Activated T-cell treated with anti-CD3 and anti-CD28 coated beads for 48 hours (primary cell): ENCODE measurements around the gene ADD2.
"Not testable (repeated sequence)": the region's sequence is repeated elsewhere in the genome, so short reads cannot be mapped to it uniquely, and the experiment has no call there.

ENCODE experiments used
- DNase-seq: peaks from one replicate; pipeline ENCODE4 v3.0.0-alpha.2; 2020; ENCODE audit warnings: low read depth

ADD2 gene

DNA sequence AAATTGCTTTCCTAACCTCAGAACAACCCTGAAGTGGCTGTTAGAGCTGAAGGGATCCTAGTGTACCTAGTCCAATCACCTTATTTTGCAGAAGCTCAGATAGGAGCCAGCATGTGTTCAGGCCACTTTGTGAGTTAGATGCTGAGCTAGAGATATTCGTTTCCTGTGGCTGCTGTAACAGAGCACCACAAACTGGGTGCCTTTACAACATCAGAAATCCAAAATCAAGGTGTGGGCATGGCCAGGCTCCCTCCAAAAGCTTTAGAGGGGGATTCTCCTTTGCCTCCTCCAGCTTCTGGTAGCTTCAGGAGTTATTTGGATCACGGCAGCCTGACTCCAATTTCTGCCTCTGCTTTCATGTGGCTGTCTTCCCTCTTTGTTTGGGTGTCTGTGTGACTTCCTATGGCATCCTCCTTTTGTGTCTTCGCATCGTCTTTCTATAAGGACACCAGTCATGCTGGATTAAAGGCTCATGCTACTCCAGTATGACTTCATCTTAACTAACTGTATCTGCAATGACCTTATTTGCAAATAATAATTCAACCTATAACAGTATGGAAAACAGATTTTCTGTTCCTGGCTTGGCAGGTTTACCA lies 128.1 kb downstream of the ADD2 start:
- no peak for DNase-seq

DNA sequence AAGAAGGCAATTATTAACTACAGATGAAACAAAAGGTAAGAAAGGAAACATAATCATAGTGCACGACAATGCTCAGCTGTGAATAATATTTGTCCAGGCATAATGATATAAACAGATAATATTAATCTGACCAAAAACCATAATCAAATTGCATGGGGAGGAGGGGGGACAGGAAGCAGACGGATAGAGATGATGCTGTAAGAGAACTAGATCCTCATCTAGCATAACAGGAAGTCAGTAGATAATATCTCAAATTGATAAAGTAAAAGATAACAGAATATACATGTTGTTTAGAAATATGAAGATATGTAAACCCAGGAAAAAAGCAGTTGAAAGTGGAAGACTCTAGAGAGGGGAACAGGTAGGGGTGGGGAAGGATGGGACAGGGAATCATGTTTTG lies 129.4 kb downstream of the ADD2 start:
- no peak for DNase-seq

DNA sequence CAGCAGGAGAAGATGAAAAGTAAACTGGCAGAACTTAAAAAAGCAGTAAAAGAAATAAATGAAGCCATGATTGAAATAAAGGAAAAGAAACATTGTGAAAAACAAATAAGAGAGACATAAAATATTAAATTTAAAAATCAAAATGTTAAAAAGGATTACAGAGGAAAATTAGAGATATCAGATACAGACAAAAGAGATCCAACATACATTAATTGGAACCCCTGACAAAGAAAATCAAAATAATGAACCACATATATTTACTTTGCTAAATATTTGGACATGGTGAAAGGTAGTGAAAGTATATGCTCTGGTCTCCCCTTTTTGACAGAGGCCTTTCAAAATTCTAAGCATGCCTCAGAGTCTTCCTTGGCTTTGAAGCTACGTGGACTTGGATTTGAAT lies 134.5 kb downstream of the ADD2 start:
- DNase-seq, result no peak

DNA sequence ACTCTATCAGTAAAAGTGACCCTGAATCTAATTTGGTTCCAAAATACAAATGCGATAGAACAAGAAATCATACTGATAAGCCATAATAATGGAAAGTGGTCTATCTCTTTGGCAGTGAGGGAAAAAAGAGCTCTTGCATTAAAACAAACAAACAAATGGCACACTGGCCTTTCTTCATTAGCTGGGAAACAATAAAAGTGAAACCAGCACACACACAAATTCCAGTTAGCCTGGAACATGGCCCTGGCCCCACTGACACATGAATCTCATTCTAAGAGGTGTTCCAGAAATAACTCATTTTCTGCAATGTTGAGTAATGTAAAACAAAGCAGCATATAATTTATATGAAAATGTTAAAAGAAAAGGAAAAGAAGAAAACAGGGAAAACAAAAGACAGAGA lies 135.0 kb downstream of the ADD2 start:
- DNase-seq, result no peak

DNA sequence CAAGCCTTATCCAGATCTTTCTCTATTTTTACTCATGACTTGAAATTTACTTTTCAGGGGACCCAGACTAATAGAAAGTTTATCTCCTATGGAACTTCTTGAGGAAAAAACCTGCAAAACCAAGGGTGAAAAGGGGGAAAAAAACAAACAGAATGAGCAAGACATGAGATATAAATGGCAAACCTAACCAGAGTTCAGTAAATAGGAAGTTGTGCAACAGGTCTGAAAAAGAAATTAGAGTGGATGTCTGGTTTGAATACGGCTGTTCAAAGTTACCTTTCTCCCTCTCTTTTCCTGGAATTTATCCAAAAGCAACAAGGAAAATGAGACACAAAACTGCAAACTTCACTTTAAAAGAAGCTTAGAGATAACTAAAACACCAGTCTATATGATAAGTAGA lies 135.6 kb downstream of the ADD2 start:
- no peak for DNase-seq

DNA sequence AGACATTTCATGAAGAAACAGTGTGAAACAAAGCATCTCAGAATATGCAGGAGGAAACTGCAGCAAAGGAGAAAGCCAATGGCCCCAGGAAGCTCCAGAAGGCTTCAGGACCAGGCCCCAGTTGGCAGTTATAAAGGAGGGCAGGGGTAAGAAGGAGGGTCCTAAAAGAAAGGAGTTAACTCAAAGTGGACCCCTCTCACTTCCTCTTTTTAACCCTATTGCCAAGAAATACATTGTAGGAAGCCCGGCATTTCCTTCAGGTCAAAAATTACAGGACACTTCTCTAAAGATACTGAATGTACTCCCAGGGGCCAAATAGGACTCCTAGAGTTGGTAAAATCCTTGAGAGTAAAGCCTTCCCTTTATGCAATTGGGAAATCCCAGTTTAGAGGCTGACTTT lies 137.2 kb downstream of the ADD2 start:
- no peak for DNase-seq

DNA sequence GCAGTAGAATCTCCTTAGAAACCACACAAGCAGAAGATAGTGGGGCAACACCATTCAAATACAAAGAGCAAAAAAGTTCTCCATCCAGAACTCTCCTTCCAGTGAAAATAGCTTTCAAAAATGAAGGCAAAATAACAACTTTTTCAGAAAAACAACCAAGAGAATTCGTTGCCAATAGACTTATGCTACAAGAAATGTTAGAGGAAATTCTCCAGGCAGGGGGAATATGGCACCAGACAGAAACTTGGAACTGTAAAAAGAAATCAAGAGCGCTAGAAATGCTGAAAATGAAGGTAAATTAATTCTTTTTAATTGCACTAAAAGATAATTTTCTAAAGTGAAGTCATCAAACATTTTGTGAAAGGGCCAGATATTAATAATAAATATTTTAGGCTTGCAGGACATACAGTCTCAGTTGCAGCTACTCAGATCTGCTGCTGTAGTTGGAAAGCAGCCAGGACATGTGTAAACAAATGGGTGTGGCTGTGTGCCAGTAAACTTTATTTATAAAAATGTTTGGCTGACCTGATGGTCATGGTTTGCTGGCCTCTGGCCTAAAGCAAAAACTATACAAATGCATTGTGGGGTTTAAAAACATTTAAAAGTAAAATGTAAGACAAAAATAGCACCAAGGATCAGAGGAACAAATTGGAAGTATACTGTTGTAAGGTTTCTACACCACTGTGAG lies 140.6 kb downstream of the ADD2 start:
- DNase-seq, result no peak

DNA sequence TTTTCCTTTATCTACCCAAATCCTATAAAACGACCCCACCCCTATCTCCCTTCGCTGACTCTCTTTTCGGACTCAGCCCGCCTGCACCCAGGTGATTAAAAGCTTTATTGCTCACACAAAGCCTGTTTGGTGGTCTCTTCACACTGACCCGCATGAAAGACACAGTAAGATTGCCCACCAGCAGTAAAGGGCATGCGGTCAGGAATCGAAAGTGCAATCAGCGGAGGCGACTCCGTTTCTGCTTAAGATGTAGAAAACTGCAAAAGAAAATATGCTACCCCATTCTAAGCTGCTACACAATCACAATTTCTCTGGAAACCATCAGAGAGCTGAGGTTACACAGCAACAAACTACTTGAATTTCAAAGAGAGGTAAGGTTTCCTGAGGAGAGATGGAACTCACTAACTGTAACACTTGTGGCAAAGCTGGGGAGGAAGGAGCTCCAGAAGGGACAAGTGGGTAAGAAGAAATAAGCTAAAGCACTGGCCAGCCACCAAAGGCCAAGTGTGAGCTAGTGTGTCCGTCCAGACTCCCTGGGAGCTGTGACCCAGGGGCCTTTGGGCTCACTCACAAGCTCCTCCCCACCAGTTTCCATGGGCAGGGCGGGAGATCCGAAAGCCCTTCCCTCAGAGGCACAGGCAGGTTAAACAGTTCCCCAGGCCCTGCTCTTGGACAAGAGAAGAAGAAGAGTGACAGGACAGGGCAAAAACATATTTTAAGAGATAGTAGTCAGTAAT lies 141.6 kb downstream of the ADD2 start:
- no peak for DNase-seq

DNA sequence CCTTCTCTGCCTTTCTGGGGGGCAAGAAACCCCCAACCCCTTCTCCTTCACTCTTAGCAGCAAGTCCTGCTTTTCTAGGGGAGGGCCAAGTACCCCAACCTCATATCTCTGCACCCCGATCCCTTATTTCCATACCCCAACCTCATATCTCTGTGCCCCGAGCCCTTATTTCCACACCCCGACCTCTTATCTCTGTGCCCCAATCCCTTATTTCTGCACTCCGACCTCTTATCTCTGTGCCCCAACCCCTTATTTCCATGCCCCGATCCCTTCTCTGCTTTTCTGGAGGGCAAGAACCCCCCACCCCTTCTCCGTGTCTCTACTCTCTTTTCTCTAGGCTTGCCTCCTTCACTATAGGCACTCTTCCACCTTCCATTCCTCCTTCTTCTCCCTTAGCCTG lies 146.5 kb downstream of the ADD2 start:
- not testable (repeated sequence) for DNase-seq

DNA sequence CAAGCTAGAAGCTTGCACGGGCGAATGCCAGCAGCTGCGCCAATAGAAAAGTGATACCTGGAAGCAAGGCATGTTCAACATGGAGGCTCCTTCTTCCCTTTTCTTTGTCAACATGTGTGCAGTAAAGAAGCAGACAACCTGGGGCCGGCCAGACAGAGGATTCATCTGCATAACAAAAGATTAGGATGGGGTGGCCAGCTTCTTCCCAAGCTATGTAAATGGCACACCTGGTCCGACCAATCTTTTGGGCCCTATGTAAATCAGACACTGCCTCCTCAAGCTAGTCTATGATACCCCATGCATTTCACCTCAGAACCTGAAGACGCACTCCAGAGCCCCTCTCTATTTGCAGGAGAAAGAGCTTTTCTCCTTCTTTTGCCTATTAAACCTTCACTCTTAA lies 148.0 kb downstream of the ADD2 start:
- DNase-seq, result no peak

DNA sequence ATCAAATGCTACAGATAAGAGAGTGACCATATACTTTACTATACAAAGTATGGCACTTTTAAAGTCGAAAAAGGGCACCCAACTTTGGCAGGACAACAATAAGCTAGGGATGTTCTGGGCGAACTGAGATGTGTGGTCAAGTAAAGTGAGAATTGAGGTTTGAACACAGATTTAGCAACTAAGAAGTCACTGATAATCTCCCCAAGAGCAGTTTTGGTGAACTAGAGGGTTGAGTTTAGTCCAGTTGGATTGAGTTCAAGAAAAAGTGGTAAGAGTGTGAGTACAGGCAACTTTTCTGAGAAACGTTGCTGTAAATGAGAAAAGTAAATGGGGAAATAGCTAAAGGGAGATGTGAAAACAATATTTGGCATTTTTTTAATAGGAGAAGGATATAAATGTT lies 148.8 kb downstream of the ADD2 start:
- DNase-seq, result no peak

DNA sequence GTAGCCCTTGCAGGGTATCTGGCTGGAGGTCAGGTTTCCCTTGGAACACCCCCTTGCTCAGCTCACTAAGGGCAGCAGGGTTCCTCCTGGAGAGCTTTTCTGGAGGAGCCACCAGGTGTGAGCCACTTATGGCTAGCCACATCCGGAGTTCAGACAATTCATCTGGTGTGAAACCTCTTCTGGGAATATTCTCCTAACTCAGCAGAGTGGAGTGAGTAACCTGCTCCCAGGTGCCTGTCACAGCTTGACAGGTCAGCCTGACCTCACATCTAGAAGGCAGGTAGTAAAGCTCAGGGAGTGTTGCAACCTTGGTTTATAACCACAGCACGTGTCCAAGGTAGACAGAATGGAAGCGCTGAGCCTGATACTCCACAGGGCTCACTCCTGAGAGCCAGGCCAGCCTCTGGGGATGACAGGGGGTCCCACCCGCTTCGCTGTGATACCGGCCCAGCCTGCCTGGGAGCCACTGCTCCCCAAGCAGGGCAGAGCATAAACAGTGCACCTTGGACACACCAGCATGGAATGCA lies 151.8 kb downstream of the ADD2 start:
- no peak for DNase-seq

DNA sequence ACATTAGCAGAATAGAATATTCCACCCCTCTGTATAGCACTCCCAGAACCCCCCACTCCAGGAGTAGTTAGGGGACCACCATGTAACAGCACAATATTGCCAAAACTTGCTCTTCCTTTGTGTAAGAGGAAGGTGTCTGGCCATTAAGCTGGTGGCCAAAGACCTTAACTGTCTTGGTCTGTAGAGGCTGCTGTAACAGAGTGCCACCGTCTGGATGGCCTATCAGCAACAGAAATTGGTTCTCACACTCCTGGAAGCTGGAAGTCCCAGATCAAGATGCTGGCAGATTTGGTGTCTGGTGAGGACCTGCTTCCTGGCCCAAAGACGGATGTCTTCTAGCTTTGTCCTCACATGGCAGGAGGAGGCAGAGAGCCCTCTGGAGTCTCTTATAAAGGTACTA lies 152.8 kb downstream of the ADD2 start:
- no peak for DNase-seq

DNA sequence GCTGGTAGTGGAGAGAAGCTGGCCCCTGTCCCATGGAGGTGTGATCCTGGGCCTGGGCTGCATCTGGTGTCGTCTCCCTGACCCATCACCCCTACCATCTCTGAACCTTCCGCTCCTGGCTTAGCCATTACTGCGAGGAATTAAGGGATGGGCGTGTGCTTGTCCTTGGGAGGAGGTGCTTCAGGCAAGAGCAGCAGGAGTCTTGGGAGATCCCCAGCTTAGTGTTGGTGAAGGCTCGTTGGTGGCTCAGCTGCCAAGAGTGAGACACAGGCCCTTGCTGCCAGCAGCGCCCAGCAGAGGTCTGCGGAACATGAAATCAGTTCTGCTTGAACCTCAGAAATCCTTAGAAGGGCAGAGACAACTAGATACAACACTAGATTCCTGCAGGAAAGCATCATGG lies 154.5 kb downstream of the ADD2 start:
- no peak for DNase-seq

DNA sequence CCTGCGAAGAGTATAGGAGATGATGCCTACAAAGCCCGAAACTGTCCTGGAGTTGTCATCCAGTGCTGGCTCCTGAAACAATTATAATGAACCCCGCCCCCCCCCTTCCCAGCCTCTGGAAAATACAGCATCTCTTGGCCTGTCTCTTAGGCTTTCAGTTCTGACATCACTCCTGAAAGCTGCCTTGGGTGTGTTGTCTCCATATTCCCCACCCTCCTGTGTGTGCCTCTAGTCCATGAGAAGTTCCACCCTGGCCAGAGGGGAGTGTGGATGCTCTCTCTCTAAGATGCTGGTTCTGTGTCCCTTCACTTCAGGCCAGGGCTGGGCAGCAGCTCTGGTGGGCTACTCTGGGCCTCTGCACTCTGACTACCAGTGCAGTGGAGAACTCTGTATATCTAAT lies 155.4 kb downstream of the ADD2 start:
- DNase-seq, result no peak

DNA sequence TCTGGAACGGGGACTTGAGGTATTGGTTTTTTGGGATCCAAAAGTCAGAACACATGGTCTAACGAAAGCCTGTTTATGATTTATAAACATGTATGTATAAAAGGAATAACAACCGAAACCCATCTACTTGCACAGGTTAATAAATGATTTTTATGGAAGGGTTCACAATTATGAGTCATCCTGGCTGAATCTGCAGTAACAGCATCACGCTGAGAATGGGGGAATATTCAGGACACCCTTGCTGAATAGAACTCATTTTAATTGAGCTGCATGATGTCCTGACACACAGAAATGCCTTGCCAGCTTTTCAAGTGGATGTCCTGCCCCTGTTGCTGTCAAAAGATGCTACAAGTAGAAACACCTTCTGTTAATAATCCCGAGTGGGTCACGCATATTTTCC lies 159.6 kb downstream of the ADD2 start:
- DNase-seq, result no peak

DNA sequence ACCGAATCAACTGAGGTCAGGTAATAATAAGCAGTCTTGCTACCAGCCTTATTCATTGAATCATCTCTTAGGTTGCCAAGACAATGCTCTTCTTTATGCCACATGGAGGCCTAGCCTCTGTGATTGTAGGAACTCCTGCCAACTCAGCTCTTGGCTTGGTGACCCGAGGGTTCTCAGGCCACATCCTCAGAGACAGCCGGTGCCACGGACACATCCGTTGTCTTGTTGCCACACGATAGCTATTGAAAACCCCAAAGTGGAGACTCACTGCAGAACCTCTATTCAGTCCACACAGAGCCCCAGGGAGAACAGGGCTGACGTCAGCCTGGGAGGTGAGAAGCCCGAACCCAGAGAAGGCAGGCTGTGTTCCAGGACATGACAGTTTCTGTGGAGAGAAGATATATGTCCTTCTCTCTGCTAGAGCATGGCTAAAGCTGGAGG lies 160.9 kb downstream of the ADD2 start:
- no peak for DNase-seq
